Adipocyte (in vitro differentiated cells): ENCODE data around the gene GGACT.
"Not testable (repeated sequence)": the region's sequence is repeated elsewhere in the genome, so short reads cannot be mapped to it uniquely, and the experiment has no call there.

ENCODE experiments used
- DNase-seq: peaks from one replicate; pipeline ENCODE4 v3.0.0-alpha.2; 2015; ENCODE audit warnings: low read depth
- H3K27me3 ChIP-seq: replicated peaks from 2 replicates; pipeline ENCODE4 v1.7.0; 2013; ENCODE audit warnings: mild to moderate bottlenecking, low read length, moderate library complexity; ENCODE audit not compliant: control insufficient read depth, insufficient read depth
- H3K36me3 ChIP-seq: 2 replicates; pipeline ENCODE4 v1.7.0; 2013; ENCODE audit warnings: low read length, mild to moderate bottlenecking, moderate library complexity; ENCODE audit not compliant: control insufficient read depth, insufficient read depth, severe bottlenecking
- H3K4me1 ChIP-seq: 2 replicates; pipeline ENCODE4 v1.7.0; 2013; ENCODE audit warnings: mild to moderate bottlenecking, low read length, moderate library complexity; ENCODE audit not compliant: control insufficient read depth, insufficient read depth
- H3K4me3 ChIP-seq: 2 replicates; pipeline ENCODE4 v1.7.0; 2013; ENCODE audit warnings: mild to moderate bottlenecking, low read length, moderate library complexity
- H3K9ac ChIP-seq: 2 replicates; pipeline ENCODE4 v1.7.0; 2013; ENCODE audit warnings: mild to moderate bottlenecking, low read length, moderate library complexity
- H3K9me3 ChIP-seq: 2 replicates; pipeline ENCODE4 v1.7.0; 2013; ENCODE audit warnings: mild to moderate bottlenecking, low read length, moderate library complexity; ENCODE audit not compliant: control insufficient read depth

The GGACT gene

DNA sequence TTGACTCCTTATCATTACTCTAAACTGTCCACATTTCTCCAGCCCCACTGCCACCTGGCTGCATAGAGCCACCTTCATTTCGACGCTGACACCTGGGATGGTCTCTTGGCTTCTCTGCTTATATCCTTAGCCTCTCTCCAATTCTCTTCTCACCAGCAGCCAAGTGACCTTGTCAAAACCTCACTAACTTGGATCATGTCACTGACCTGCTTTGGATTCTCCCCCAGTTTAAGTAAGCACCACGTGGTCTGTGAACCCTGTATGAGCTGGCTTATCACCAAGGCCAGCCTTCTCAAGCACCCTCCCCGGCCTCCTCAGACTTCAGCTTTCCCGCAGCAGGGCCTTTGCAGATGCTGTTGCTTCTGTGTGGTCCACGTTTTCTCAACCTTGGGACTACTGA, 12.3 kb upstream of the GGACT start:
- H3K9me3 ChIP-seq: no peaks in the 10 kb centered on the region
- H3K4me3 ChIP-seq: no peak overlapping the region
- H3K4me1 ChIP-seq: peaks cover 5% of the 10 kb centered on the region
- H3K9ac ChIP-seq: no peak overlapping the region
- no peaks in the 10 kb centered on the region for H3K27me3 ChIP-seq
- DNase-seq: no peak
- H3K36me3 ChIP-seq: no peaks in the 10 kb centered on the region

DNA sequence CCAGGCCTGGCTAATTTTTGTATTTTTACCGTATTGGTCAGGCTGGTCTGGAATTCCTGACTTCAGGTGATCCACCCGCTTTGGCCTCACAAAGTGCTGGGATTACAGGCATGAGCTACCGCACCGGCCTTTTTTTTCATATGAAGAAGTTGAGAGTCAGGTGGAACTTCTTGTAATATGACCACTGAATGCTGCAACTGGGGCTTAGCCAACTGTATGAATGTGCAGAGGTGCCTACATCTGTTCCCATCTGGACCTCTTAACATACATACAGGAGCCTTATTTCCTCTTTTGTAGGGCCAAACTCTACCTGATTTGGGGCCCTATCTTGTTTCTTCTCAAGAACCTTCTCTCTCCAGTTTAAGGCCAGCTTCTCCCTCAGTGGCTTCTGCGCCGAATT, 11.9 kb upstream of the GGACT start:
- no peak for DNase-seq
- H3K36me3 ChIP-seq: no peaks in the 10 kb centered on the region
- no peak overlapping the region for H3K9ac ChIP-seq
- H3K4me1 ChIP-seq: peaks cover 5% of the 10 kb centered on the region
- no peak overlapping the region for H3K4me3 ChIP-seq
- no peaks in the 10 kb centered on the region for H3K27me3 ChIP-seq
- H3K9me3 ChIP-seq: no peaks in the 10 kb centered on the region

DNA sequence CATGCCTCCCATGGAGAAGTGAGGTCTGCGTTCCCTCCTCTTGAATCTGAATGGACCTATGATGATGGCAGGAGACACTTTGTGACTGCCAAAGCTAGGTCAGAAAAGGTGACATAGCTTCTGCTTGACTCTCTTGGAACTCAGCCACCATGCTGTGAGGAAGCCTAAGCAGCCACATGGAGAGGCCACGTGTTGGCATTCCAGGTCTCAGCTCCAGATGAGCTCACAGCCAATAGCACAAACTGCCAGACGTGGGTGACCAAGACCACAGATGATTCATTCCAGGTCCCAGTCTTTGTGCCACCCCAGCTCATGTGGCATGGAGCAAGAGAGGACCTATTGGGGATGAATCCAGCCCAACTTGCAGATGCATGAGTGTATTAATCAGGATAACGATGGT, 8.7 kb upstream of the GGACT start:
- Histone ChIP-seq H3K36me3 (no peaks in the 10 kb centered on the region), H3K4me1 (peaks cover 5% of the 10 kb centered on the region), H3K9ac (no peak overlapping the region), H3K4me3 (no peak overlapping the region), H3K27me3 (peaks cover 4% of the 10 kb centered on the region), H3K9me3 (no peaks in the 10 kb centered on the region)
- DNase-seq: no peak

DNA sequence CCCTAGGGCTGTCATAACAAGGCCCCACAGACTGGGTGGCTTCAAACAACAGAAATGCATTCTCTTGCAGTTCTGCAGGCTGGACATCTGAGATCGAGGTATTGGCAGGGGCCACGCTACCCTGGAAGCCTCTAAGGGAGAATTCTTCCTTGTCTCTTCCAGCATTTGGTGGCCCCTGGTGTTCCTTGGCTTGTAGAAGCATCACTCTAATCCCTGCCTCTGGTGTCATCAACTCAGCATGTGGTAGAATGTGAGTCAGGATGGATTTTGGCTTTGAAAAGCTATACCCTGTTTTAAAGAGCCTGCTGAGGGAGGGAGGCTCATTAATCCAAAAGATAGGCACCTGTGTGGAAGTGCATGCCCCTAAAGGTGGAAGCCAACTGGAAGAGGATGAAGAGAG, 7.9 kb upstream of the GGACT start:
- Histone ChIP-seq H3K9ac (no peak overlapping the region), H3K36me3 (no peaks in the 10 kb centered on the region), H3K27me3 (peaks cover 4% of the 10 kb centered on the region), H3K4me3 (no peak overlapping the region), H3K9me3 (no peaks in the 10 kb centered on the region), H3K4me1 (peaks cover 5% of the 10 kb centered on the region)
- DNase-seq: no peak

DNA sequence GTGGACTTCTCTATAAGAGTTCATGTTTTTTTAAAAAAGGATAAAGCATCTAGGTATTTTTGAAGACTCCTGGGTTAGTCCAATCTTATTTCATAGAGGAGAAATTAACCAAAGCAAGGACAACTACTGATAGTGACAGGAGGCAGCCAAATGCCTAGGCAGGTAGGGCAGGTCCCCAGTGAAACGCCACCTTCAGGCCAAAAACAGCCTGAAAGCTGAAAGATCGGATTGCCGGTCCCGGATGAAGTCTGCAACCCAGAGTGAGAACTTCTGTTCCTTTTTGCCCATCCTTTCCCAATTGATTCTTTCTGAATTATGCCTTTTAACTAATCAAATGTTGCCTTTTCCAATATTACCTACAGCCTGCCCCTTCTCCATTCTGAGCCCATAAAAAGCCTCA, 6.1 kb upstream of the GGACT start:
- Histone ChIP-seq H3K9me3 (no peaks in the 10 kb centered on the region), H3K36me3 (no peaks in the 10 kb centered on the region), H3K4me3 (no peak overlapping the region), H3K27me3 (peaks cover 4% of the 10 kb centered on the region), H3K4me1 (no peaks in the 10 kb centered on the region), H3K9ac (no peak overlapping the region)
- DNase-seq: no peak

DNA sequence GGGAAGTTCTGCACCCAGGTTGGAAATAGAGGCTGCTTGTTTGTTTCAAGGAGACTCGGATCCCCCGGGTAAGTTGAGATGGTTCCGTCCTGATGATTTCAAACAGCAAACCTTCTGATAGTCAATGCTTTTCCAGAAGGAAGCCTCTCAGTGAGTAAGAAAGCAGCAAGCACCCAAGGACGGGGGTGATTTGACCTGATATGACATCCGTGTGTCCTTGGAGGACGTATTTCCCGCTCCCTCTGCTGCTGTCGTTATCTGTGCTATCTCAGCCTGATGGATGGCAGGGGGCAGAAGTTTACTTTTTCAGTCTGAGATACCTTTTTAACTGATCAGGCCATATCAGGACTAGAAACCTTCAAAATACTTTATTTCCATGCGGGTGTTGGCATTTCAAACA, 5.7 kb upstream of the GGACT start:
- Histone ChIP-seq H3K9me3 (no peaks in the 10 kb centered on the region), H3K27me3 (peaks cover 4% of the 10 kb centered on the region), H3K36me3 (no peaks in the 10 kb centered on the region), H3K4me1 (no peaks in the 10 kb centered on the region), H3K9ac (no peak overlapping the region), H3K4me3 (no peak overlapping the region)
- no peak for DNase-seq

DNA sequence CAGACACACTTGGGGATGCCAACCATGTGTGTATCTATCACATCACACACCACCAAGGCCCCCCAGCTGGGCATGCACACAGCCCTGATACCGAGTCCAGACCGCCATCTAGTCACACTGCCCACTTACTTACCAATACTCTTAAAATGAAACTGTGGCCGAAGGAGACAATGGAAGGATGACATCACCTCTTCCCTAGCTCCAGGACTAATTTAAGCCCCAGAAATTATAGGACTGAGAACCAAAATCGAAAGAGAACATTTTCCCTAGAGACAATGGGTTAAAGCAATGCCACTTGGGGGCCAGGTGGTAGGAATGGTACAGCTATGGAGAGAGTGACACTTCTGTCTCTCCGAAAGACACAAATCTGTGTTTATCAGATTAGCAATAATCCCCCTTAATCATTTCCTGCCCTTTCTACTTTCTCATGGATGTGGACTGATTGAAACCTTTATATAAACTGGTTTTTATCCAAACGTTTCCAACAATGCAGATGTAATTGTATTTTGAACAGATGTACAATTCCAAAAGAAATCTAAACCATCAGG, 663 bp upstream of the GGACT start:
- Histone ChIP-seq H3K27me3 (peaks cover 3% of the 10 kb centered on the region), H3K9me3 (no peaks in the 10 kb centered on the region), H3K9ac (peak overlapping the region; percentile 90), H3K36me3 (no peaks in the 10 kb centered on the region), H3K4me3 (peak overlapping the region; percentile 86), H3K4me1 (peaks cover 5% of the 10 kb centered on the region)
- no peak for DNase-seq

DNA sequence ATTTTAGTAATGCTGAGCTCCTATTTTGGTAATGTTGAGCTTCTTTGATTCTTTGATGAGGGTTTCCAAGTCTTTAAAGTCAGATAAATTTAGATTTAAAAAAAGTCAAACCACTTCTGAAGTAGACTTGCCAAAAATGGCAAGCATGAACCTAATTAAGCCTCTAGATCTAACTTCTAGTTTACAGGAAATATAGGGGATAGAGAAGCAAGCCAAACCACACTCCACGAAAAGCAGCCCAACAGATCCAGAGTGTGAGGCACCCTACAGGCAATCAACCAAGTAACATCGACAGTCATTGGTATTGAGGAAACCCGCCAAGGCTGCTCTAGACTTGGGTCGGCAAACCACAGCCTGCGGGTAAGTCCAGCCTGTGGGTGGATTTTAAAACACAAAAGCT, 3.7 kb downstream of the GGACT start:
- Histone ChIP-seq H3K4me1 (peaks cover 5% of the 10 kb centered on the region), H3K4me3 (no peak overlapping the region), H3K36me3 (peaks cover 18% of the 10 kb centered on the region), H3K9me3 (peaks cover 15% of the 10 kb centered on the region), H3K27me3 (no peaks in the 10 kb centered on the region), H3K9ac (no peak overlapping the region)
- DNase-seq: no peak

DNA sequence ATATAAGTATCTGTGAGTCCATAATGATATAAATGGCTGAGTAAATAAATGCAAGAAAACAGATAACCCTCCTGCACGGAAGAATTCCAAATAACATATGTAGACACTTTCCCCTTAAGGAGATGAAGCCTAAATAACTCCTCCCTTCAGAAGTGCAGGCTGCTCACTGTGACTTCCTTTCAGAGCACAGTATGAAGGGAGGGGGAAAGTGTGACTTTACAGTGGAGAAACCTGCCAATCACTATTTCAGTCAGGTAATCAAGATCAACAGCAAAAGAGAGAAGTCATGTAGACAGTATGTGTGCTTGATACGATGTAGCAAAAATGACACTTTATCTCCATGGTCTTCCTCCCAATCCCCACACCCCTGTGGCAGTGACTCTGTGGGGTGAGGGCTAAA, 7.1 kb downstream of the GGACT start:
- Histone ChIP-seq H3K4me1 (no peaks in the 10 kb centered on the region), H3K9me3 (peaks cover 15% of the 10 kb centered on the region), H3K27me3 (no peaks in the 10 kb centered on the region), H3K9ac (no peak overlapping the region), H3K36me3 (peaks cover 18% of the 10 kb centered on the region), H3K4me3 (no peak overlapping the region)
- no peak for DNase-seq

DNA sequence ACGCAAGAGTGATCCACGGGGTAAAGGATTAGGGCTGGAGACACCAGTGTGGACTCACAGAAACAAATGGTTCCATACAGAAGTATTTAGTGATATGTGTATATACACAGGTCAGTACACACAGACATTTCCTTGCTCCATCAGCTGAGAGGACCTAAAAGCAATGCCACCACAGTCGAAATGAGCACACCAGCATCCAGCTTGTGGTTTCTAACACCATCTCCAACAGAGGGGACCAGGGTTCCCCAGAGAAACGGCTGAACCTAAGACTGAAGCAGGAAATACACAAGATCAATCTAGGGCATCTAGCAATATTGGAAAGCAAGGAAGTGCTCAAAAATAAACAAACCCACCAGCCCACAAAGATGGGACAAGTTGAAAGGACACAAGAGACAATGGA, 7.6 kb downstream of the GGACT start:
- peaks cover 15% of the 10 kb centered on the region for H3K9me3 ChIP-seq

DNA sequence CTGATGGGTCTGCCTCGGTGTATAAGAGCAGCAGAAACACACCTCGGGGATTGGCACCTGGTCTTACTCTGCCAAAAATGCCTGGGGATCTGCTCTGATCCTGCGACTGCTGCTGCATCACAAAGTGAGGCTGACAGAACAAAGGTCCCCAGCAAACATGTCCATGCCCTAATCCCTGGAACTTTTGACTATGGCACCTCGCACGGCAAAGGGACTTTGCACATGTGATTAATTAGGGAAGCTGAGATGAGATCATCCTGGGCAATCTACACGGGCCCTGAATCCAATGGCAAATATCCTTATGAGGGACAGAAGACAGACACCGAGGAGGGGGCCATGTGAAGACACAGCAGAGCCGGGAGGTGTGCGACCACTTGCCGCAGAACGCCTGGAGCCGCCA, 8.5 kb downstream of the GGACT start:
- peaks cover 15% of the 10 kb centered on the region for H3K9me3 ChIP-seq
- H3K4me1 ChIP-seq: no peaks in the 10 kb centered on the region
- H3K4me3 ChIP-seq: no peak overlapping the region
- no peak overlapping the region for H3K9ac ChIP-seq
- DNase-seq: no peak
- H3K27me3 ChIP-seq: no peaks in the 10 kb centered on the region
- peaks cover 18% of the 10 kb centered on the region for H3K36me3 ChIP-seq

More for the DNA sequence above, 7.6 kb downstream of the GGACT start:
- Histone ChIP-seq H3K27me3 (no peaks in the 10 kb centered on the region), H3K4me3 (no peak overlapping the region), H3K4me1 (no peaks in the 10 kb centered on the region), H3K9ac (no peak overlapping the region), H3K36me3 (peaks cover 18% of the 10 kb centered on the region)
- DNase-seq: no peak

DNA sequence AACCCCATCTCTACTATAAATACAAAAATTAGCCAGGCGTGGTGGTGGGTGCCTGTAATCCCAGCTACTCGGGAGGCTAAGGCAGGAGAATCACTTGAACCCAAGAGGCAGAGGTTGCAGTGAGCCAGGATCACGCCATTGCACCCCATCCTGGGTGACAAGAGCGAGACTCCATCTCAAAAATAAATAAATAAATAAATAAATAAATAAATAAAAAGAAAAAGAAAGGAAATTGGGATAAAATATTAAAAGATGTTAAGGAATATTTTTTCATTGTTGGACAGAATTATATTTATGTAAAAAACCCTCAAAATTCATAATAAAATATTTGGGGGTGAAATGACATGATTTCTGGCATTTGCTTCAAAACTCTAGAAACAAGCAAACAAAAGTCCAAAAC, 11.3 kb downstream of the GGACT start:
- Histone ChIP-seq H3K9me3 (peaks cover 15% of the 10 kb centered on the region), H3K36me3 (peaks cover 17% of the 10 kb centered on the region)
- H3K4me1 ChIP-seq, DNase-seq, H3K4me3 ChIP-seq, H3K27me3 ChIP-seq, H3K9ac ChIP-seq: not testable (repeated sequence)
